Neural crest cell (in vitro differentiated cells): ENCODE measurements around the gene CREB5. TPM values are rescaled to one million over a fixed set of nuclear protein-coding genes. Genes with fewer than 3 reads are reported as not detected.
A peak's percentile ranks its signal among the peaks of the same experiment; 100 is the strongest.

Source experiments
- DNase-seq: peaks from one replicate; pipeline ENCODE4 v3.0.0; 2021; ENCODE audit warnings: low read depth, mixed read lengths, low spot score
- H3K27ac Mint-ChIP-seq: one replicate; pipeline ENCODE4 v1.8.0; 2021; ENCODE audit warnings: mild to moderate bottlenecking, mixed read lengths; ENCODE audit not compliant: unreplicated experiment
- H3K27me3 Mint-ChIP-seq: 2 replicates; pipeline ENCODE4 v1.8.0; 2021; ENCODE audit warnings: low read depth, mild to moderate bottlenecking, mixed read lengths
- H3K36me3 Mint-ChIP-seq: 2 replicates; pipeline ENCODE4 v1.8.0; 2021; ENCODE audit warnings: low read depth, mild to moderate bottlenecking, mixed read lengths
- H3K4me1 Mint-ChIP-seq: 2 replicates; pipeline ENCODE4 v1.8.0; 2021; ENCODE audit warnings: mixed read lengths
- H3K4me3 Mint-ChIP-seq: one replicate; pipeline ENCODE4 v1.8.0; 2021; ENCODE audit warnings: mild to moderate bottlenecking, mixed read lengths
- H3K9me3 Mint-ChIP-seq: 2 replicates; pipeline ENCODE4 v1.8.0; 2021; ENCODE audit warnings: mixed read lengths
- CTCF ChIP-seq: fragments of 200-600 bp; sonication (generic); conservative IDR thresholded peaks from 2 replicates; pipeline ENCODE4 v1.5.0; 2021; ENCODE audit warnings: antibody characterized with exemption, mild to moderate bottlenecking
- total RNA-seq: library from RNA; stranded (reverse); gene quantifications from 2 replicates; pipeline ENCODE4 v1.2.1, GENCODE V29; 2021

The CREB5 gene
- total RNA-seq, 1 donor from 2014 or later = 8.3 TPM

GRCh38 chr7:28754027-28754426 lies 341.7 kb downstream of the CREB5 start:
- TF ChIP-seq CTCF = no peak
- Mint-ChIP-seq H3K27me3 (no peaks in the 10 kb centered on the region), H3K4me1 (peaks cover 45% of the 10 kb centered on the region), H3K36me3 (no peaks in the 10 kb centered on the region), H3K9me3 (no peaks in the 10 kb centered on the region), H3K4me3 (peak overlapping the region; percentile 18), H3K27ac (peak overlapping the region; percentile 97)
- peak; percentile 40 for DNase-seq

GRCh38 chr7:28754447-28754846 lies 342.1 kb downstream of the CREB5 start:
- H3K36me3 Mint-ChIP-seq = no peaks in the 10 kb centered on the region
- H3K27ac Mint-ChIP-seq = peak overlapping the region; percentile 93
- no peaks in the 10 kb centered on the region for H3K27me3 Mint-ChIP-seq
- peaks cover 45% of the 10 kb centered on the region for H3K4me1 Mint-ChIP-seq
- no peak overlapping the region for H3K4me3 Mint-ChIP-seq
- no peak for DNase-seq
- H3K9me3 Mint-ChIP-seq = no peaks in the 10 kb centered on the region
- no peak for TF ChIP-seq CTCF

GRCh38 chr7:28755255-28755654 lies 342.9 kb downstream of the CREB5 start:
- no peaks in the 10 kb centered on the region for H3K36me3 Mint-ChIP-seq
- H3K27ac Mint-ChIP-seq = peak overlapping the region; percentile 38
- TF ChIP-seq CTCF = no peak
- no peak for DNase-seq
- no peak overlapping the region for H3K4me3 Mint-ChIP-seq
- peaks cover 52% of the 10 kb centered on the region for H3K4me1 Mint-ChIP-seq
- no peaks in the 10 kb centered on the region for H3K9me3 Mint-ChIP-seq
- H3K27me3 Mint-ChIP-seq = no peaks in the 10 kb centered on the region

- Mint-ChIP-seq H3K27ac (peak overlapping the region; percentile 82), H3K9me3 (no peaks in the 10 kb centered on the region)
Measured at GRCh38 chr7:28758186-28758585, 345.9 kb downstream of the CREB5 start.

GRCh38 chr7:28759475-28759971 lies 347.2 kb downstream of the CREB5 start:
- TF ChIP-seq CTCF = no peak
- no peak for DNase-seq
- H3K4me1 Mint-ChIP-seq = peaks cover 34% of the 10 kb centered on the region
- H3K36me3 Mint-ChIP-seq = no peaks in the 10 kb centered on the region
- H3K27ac Mint-ChIP-seq = no peak overlapping the region
- no peaks in the 10 kb centered on the region for H3K27me3 Mint-ChIP-seq
- peak overlapping the region; percentile 9 for H3K4me3 Mint-ChIP-seq
- H3K9me3 Mint-ChIP-seq = no peaks in the 10 kb centered on the region

More at GRCh38 chr7:28758186-28758585, 345.9 kb downstream of the CREB5 start:
- Mint-ChIP-seq H3K36me3 (no peaks in the 10 kb centered on the region), H3K4me1 (peaks cover 47% of the 10 kb centered on the region), H3K4me3 (no peak overlapping the region), H3K27me3 (no peaks in the 10 kb centered on the region)
- no peak for TF ChIP-seq CTCF
- no peak for DNase-seq
